ENCODE measurements around the gene REEP6.

GRCh38 chr19:1528596-1529429, 37.8 kb downstream of the REEP6 start:
- no peak for TF ChIP-seq RAD21 (IDR thresholded peaks at IDR 0.05; ENCODE audit: low read length)
- TF ChIP-seq CTCF (conservative IDR thresholded peaks at IDR 0.05; ENCODE audit: low read depth, low read length): no peak
- no peak for TF ChIP-seq MAFK (IDR thresholded peaks at IDR 0.05; ENCODE audit: low read depth, low read length)
- TF ChIP-seq CEBPB (IDR thresholded peaks at IDR 0.05; ENCODE audit: low read depth, low read length): no peak
